ENCODE results near the gene ZCCHC13.
"Not testable (repeated sequence)": the region's sequence is repeated elsewhere in the genome, so short reads cannot be mapped to it uniquely, and the experiment has no call there.

ZCCHC13 gene

DNA sequence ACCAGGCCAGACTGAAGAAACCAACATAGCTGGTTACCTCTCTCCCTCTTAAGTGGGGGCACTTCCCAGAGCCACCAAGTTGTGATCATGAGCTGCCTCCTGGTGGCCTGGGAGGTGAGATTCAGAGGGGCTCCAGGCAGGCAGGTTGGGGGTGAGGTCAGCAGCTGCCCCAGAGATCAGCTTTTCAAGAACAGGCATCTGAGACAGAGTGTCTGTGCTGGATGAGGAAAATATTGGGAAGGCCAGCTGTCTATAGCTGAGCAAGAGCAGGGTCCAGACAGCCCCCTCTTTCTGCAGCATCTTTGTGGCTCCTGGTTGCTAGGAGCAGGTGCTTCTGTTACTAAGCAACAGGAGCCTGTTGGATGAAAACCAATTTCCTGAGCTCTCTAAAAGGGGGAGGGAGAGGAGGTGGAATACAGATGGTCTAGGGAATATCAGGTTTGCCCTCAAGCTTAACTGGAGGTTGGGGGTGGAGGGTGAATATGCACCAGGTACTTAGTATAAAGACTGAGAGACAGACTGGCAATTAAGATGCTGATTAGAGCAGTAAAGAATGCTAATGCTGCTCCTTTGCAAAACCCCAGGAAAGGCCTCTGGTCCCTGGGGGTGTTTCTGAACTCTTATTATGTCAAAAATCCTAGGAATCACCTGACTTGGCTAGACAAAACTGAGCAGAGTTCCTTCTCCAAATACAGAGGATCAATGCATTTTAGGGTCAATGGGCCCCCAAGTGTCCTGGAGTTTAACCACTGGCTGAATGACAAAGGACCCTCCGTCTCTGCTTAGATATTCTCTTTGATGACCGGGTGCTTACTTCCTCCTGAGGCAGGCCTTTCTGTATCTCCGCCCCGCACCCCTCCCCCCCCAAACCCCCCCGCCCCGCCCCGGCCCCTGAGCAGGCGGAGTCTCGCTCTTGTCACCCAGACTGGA lies 21.4 kb downstream of the ZCCHC13 start:
- DNase-seq = no peak

- no peak for DNase-seq
Measured at GRCh38 chrX:74338852-74339251, 34.9 kb downstream of the ZCCHC13 start.

GRCh38 chrX:74340051-74340450 lies 36.1 kb downstream of the ZCCHC13 start:
- no peak for DNase-seq

GRCh38 chrX:74342211-74342610 lies 38.2 kb downstream of the ZCCHC13 start:
- DNase-seq = not testable (repeated sequence)

DNA sequence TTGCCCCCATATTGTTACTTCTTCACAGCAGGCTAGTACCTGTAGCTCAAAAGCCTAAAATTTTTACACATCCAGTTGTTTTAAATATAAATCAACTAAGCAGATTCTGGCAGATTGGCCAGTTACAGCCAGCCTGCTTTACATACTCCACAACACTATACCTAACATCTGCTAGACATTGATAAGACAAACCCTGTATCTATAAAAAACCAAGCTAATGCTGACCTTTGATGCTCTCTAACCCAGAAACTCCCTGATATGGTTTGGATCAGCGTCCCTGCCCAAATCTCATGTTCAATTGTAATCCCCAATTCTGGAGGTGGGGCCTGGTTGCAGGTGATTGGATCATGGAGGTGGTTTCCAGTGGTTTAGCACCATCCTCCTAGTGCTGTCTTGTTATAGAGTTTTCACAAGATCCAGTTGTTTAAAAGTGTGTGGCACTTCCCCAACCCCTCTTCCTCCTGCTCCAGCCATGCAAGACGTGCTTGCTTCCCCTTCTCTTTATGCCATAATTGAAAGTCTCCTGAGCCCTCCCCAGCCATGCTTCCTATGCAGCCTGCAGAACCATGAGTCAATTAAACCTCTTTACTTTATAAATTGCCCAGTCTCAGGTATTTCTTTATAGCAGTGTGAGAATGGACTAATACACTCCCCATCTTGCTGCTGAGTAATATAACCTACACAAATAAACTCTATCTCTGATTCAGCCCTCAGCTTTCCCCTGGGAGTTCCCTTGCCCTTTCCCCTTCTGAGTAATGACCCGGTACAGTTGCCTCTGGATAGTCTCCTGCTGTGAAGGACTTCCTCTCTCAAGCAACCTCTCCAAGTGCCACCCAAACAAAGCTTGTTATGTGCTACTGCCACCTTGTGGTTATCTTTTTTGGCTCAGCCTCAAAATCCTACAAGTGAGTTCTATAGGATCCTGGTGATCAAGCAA lies 39.6 kb downstream of the ZCCHC13 start:
- no peak for DNase-seq

- no peak for DNase-seq
Measured at GRCh38 chrX:74344280-74344622, 40.3 kb downstream of the ZCCHC13 start.

DNA sequence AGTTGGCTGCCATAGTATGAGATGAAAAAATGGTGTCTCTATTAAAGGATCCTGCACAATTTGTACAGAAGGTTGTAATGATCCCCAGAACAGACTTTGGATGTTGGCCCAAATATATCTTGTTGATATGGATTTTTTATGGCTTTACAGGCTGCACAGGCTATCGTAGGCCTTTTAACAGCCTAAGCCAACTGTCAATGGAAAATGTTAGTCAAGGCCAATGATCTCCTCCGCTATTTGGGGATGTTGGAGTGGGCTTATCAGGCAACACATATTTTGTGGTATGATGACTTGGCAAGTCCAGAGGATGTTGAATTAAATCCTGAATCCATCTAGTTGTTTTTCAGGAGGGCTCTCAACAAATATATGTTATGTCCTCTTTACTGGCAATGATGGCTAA lies 42.1 kb downstream of the ZCCHC13 start:
- DNase-seq = no peak

- DNase-seq = no peak
Measured at GRCh38 chrX:74349387-74349786, 45.4 kb downstream of the ZCCHC13 start.

DNA sequence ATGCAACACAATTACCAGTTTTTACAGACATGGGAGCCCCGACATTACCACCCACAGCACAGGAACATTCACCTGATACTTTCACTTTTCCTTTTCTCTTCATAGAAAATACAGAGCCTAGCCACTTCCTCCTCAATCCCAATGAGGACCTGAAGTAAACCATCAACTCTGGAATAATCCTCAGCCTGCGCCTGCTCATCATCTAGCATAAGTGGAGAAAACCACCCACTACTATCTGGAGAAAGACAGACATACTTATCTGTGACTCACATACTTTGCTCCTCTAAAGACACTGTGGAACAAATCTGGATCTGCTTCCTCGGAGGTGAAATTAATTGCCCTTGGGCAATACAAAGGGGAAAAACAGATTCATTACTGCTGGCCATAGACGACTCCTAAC lies 47.8 kb downstream of the ZCCHC13 start:
- no peak for DNase-seq

GRCh38 chrX:74353984-74354383 lies 50.0 kb downstream of the ZCCHC13 start:
- DNase-seq = no peak
